Measurements from ENCODE around the gene NRG3.

The NRG3 gene

DNA sequence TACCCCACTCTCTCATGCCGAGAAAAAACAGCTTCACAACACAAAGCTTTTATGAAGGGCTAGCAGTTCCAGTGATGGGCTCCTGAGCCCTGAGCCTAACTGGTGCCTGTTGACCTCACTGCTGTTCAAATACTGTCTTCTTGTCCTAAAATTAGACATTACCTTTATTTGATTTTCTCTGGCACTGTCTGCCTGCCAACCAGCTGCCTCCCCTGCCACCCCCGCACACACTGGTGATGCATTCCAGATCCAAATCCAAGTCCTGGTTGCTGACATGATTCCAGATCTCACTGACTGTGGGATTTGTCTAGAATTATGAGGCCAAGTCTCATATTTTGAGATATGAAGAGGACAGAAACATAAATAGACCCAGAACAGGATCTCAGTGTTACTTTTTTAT, 816.2 kb downstream of the NRG3 start:
- Histone ChIP-seq H3K9me3 (ENCODE audit: control insufficient read depth in 1 of 2, low read length in 2 of 2) (no peaks in the 10 kb centered on the region), H3K4me3 (ENCODE audit: low read depth in 1 of 2, low read length in 2 of 2) (no peak overlapping the region), H3K27ac (ENCODE audit: low read length) (no peak overlapping the region), H3K4me1 (ENCODE audit: control insufficient read depth in 1 of 2, insufficient read depth in 2 of 2, low read length in 2 of 2) (peaks cover 0 to 5% of the 10 kb centered on the region in 2 donors), H3K27me3 (ENCODE audit: low read depth, low read length) (no peaks in the 10 kb centered on the region), H3K36me3 (ENCODE audit: control insufficient read depth in 1 of 2, insufficient read depth in 2 of 2, low read length in 2 of 2) (no peaks in the 10 kb centered on the region)

DNA sequence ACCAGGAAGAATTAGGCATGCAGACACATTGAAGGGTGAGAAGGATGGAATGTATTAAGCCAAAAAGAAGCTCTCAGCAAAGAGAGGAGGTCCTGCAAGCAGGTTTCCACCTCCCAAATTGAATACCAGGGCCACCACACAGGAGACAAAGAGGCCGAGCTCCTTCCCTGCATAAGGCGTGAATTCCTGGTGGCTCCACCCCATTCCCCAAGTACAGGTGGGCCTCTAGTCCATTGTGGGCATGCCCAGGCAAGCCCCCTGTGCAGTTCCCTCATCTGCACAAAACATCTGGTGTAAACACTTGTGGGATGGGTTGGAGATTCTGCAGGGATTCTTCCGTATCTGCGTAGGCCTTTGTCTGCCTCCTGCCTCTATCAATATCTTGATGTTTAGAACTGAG, 817.5 kb downstream of the NRG3 start:
- Histone ChIP-seq H3K27ac (ENCODE audit: low read length) (no peak overlapping the region), H3K9me3 (ENCODE audit: control insufficient read depth in 1 of 2, low read length in 2 of 2) (no peaks in the 10 kb centered on the region), H3K4me1 (ENCODE audit: control insufficient read depth in 1 of 2, insufficient read depth in 2 of 2, low read length in 2 of 2) (peaks cover 0 to 5% of the 10 kb centered on the region in 2 donors), H3K4me3 (ENCODE audit: low read depth in 1 of 2, low read length in 2 of 2) (no peak overlapping the region), H3K36me3 (ENCODE audit: control insufficient read depth in 1 of 2, insufficient read depth in 2 of 2, low read length in 2 of 2) (no peaks in the 10 kb centered on the region), H3K27me3 (ENCODE audit: low read depth, low read length) (no peaks in the 10 kb centered on the region)

DNA sequence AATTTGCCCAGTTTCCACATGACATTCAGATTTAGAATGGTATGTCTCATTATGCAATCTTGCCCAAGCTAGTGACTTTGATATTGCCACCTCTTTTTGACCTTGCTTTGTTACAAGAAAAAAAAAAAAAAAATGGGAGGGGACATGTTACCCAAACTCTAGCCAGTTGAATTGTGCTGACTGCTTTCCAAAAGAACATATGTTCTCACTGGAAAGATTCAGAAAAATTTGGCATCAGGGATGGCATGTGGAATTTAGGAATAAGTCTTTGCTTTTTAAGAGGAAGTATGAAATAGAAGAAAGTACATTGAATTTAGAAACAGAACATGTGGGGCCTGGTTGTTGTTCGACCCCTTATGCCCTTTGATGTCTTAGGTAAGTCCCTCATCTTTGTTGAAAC, 846.8 kb downstream of the NRG3 start:
- no peaks in the 10 kb centered on the region for H3K9me3 ChIP-seq (ENCODE audit: control insufficient read depth in 1 of 2, low read length in 2 of 2)
- no peak overlapping the region for H3K4me3 ChIP-seq (ENCODE audit: low read depth in 1 of 2, low read length in 2 of 2)
- H3K27me3 ChIP-seq (ENCODE audit: low read depth, low read length), result no peaks in the 10 kb centered on the region
- H3K27ac ChIP-seq (ENCODE audit: low read length), result no peak overlapping the region
- H3K4me1 ChIP-seq (ENCODE audit: control insufficient read depth in 1 of 2, insufficient read depth in 2 of 2, low read length in 2 of 2), result no peaks in the 10 kb centered on the region
- H3K36me3 ChIP-seq (ENCODE audit: control insufficient read depth in 1 of 2, insufficient read depth in 2 of 2, low read length in 2 of 2), result no peaks in the 10 kb centered on the region

DNA sequence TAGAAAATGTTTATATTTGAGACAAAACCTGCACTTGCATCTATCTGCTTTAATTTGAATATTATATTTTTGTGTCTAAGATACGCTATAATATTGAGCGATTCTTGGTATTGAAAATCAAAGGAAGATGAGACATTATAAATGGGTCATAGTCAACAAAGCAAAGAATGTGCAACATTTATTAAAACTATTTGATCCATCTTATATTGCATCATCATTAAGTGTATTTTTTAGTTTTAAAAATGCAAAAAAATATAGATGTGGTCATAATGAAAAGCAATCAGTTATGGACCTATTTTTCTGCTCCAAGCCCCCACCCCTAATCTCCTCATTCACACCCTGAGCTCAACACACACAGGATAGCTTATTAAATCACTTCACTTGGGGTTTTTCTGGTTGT, 847.3 kb downstream of the NRG3 start:
- no peaks in the 10 kb centered on the region for H3K4me1 ChIP-seq (ENCODE audit: control insufficient read depth in 1 of 2, insufficient read depth in 2 of 2, low read length in 2 of 2)
- no peak overlapping the region for H3K27ac ChIP-seq (ENCODE audit: low read length)
- no peaks in the 10 kb centered on the region for H3K36me3 ChIP-seq (ENCODE audit: control insufficient read depth in 1 of 2, insufficient read depth in 2 of 2, low read length in 2 of 2)
- H3K9me3 ChIP-seq (ENCODE audit: control insufficient read depth in 1 of 2, low read length in 2 of 2), result no peaks in the 10 kb centered on the region
- no peak overlapping the region for H3K4me3 ChIP-seq (ENCODE audit: low read depth in 1 of 2, low read length in 2 of 2)
- no peaks in the 10 kb centered on the region for H3K27me3 ChIP-seq (ENCODE audit: low read depth, low read length)

DNA sequence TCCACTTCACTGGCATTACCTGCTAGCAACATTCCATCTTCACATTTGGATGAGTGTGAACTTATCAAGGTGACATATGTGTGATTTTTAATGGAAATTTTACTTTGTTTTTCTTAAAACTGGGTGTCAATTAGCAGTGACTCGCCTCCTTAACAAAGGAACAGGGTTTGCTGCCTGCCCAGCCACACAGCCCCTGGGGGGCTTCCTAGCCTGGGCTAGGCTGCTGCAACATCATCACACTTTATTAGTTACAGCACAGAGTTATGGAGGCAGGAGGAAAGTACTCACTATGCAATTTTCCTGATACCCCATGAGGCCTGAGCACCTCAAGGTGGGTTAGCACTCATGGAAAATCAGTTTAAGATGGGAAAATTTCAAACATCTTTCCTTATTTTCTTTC, 861.3 kb downstream of the NRG3 start:
- Histone ChIP-seq H3K27me3 (ENCODE audit: low read depth, low read length) (no peaks in the 10 kb centered on the region), H3K4me1 (ENCODE audit: control insufficient read depth in 1 of 2, insufficient read depth in 2 of 2, low read length in 2 of 2) (no peaks in the 10 kb centered on the region), H3K27ac (ENCODE audit: low read length) (no peak overlapping the region)

DNA sequence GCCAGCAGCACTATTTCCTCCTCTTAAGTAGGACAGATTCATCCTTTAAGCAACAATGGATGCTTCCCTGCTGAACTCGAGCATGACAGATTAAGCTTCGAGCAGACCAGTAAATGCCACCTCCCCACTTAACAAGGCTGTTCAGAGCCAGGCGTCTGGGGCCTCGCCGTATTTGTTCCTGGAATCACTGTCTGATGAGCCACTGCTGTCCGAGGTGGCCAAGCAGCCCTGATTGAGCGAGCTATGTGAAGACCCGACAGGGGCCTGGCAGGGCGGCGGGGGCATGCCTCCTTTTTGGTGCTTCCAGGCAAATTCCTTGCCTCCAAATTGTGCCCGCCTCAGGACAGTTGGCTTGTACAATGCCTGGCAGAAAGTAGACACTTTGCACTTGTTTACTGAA, 862.6 kb downstream of the NRG3 start:
- H3K9me3 ChIP-seq (ENCODE audit: control insufficient read depth in 1 of 2, low read length in 2 of 2), result no peaks in the 10 kb centered on the region
- H3K36me3 ChIP-seq (ENCODE audit: control insufficient read depth in 1 of 2, insufficient read depth in 2 of 2, low read length in 2 of 2), result no peaks in the 10 kb centered on the region
- H3K4me3 ChIP-seq (ENCODE audit: low read depth in 1 of 2, low read length in 2 of 2), result no peak overlapping the region
- H3K27me3 ChIP-seq (ENCODE audit: low read depth, low read length), result no peaks in the 10 kb centered on the region
- no peaks in the 10 kb centered on the region for H3K4me1 ChIP-seq (ENCODE audit: control insufficient read depth in 1 of 2, insufficient read depth in 2 of 2, low read length in 2 of 2)
- H3K27ac ChIP-seq (ENCODE audit: low read length), result no peak overlapping the region

More for the DNA sequence above, 861.3 kb downstream of the NRG3 start:
- no peaks in the 10 kb centered on the region for H3K9me3 ChIP-seq (ENCODE audit: control insufficient read depth in 1 of 2, low read length in 2 of 2)
- no peaks in the 10 kb centered on the region for H3K36me3 ChIP-seq (ENCODE audit: control insufficient read depth in 1 of 2, insufficient read depth in 2 of 2, low read length in 2 of 2)
- no peak overlapping the region for H3K4me3 ChIP-seq (ENCODE audit: low read depth in 1 of 2, low read length in 2 of 2)

DNA sequence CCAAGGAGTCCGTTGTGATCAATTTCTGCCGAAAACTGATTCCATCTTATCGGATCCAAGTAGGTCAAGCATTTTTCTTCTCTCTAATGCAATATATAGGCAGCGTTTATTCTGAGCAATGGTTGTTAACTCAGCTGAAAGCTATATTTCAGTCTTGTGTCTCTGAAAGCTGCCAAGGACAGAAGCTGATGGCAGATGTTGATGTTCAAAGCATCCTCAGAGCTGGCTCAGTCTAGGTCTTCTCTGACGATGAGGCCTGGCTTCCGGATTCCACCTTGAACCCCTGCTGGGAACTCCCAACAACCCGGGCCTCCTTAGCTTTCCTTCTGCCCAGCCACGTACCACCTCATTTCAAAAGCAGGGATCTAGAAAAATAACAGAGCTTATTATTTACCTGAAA, 863.6 kb downstream of the NRG3 start:
- Histone ChIP-seq H3K4me3 (ENCODE audit: low read depth in 1 of 2, low read length in 2 of 2) (no peak overlapping the region), H3K9me3 (ENCODE audit: control insufficient read depth in 1 of 2, low read length in 2 of 2) (no peaks in the 10 kb centered on the region), H3K4me1 (ENCODE audit: control insufficient read depth in 1 of 2, insufficient read depth in 2 of 2, low read length in 2 of 2) (no peaks in the 10 kb centered on the region), H3K36me3 (ENCODE audit: control insufficient read depth in 1 of 2, insufficient read depth in 2 of 2, low read length in 2 of 2) (no peaks in the 10 kb centered on the region), H3K27ac (ENCODE audit: low read length) (no peak overlapping the region), H3K27me3 (ENCODE audit: low read depth, low read length) (no peaks in the 10 kb centered on the region)

DNA sequence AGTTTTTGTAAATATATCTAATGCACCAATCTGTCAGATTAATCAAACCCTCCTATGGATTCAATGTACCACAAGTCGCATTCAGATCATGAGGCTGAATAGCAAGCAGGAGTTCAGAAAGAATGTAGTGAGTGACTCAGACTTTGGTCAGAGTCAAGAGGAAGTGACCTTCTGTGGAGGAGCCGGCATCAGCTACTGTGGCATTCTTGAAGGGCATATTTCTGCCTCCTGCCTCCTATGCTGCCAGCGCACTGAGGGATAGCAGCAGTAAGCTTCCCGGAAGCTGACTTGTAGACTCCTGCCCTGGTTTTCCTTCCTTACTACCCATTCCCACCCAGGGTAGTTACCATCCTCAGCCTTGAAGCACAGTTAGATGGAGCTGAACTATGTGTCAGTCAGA, 867.5 kb downstream of the NRG3 start:
- Histone ChIP-seq H3K4me3 (ENCODE audit: low read depth in 1 of 2, low read length in 2 of 2) (no peak overlapping the region), H3K4me1 (ENCODE audit: control insufficient read depth in 1 of 2, insufficient read depth in 2 of 2, low read length in 2 of 2) (no peaks in the 10 kb centered on the region), H3K27ac (ENCODE audit: low read length) (no peak overlapping the region), H3K36me3 (ENCODE audit: control insufficient read depth in 1 of 2, insufficient read depth in 2 of 2, low read length in 2 of 2) (no peaks in the 10 kb centered on the region), H3K27me3 (ENCODE audit: low read depth, low read length) (no peaks in the 10 kb centered on the region), H3K9me3 (ENCODE audit: control insufficient read depth in 1 of 2, low read length in 2 of 2) (no peaks in the 10 kb centered on the region)

DNA sequence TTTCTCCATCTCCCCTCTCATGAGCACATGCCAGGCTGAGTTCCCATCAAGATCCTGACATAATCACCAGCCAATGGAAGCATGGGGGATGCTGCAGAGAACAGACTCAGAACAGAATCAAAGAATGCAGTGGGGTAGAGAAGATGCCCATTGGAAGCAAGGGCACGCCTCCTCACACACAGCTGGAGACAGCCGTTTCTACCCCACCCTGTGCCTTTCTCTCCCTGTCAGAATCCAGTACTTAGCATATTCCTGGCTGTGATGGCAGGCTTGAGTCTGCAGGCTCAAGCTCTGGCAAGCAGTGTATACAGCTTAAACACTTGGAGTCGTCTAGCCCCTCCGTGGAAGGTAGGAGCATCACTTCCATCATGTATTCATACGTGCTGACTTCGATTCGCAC, 867.9 kb downstream of the NRG3 start:
- Histone ChIP-seq H3K9me3 (ENCODE audit: control insufficient read depth in 1 of 2, low read length in 2 of 2) (no peaks in the 10 kb centered on the region), H3K4me1 (ENCODE audit: control insufficient read depth in 1 of 2, insufficient read depth in 2 of 2, low read length in 2 of 2) (no peaks in the 10 kb centered on the region), H3K27ac (ENCODE audit: low read length) (no peak overlapping the region), H3K36me3 (ENCODE audit: control insufficient read depth in 1 of 2, insufficient read depth in 2 of 2, low read length in 2 of 2) (no peaks in the 10 kb centered on the region), H3K4me3 (ENCODE audit: low read depth in 1 of 2, low read length in 2 of 2) (no peak overlapping the region), H3K27me3 (ENCODE audit: low read depth, low read length) (no peaks in the 10 kb centered on the region)

DNA sequence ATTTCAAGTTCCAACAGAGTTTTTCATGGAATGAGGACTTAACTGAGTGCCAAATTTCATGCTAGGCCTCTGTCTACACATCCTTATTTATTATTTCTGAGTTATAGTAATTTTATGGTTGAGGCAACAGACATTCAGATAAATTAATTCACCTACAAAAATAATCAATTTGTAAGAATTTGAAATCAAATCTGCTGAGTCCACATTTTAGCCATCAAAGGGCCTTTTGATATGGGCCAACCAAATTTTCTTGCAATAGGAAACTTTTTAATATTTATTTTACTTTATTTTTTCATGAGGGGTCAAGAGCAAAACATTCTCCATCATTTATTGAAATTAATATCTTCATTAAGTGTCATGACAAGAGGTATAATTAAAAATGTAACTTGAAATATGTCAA, 875.5 kb downstream of the NRG3 start:
- Histone ChIP-seq H3K9me3 (ENCODE audit: control insufficient read depth in 1 of 2, low read length in 2 of 2) (no peaks in the 10 kb centered on the region), H3K27ac (ENCODE audit: low read length) (no peak overlapping the region), H3K27me3 (ENCODE audit: low read depth, low read length) (no peaks in the 10 kb centered on the region), H3K4me1 (ENCODE audit: control insufficient read depth in 1 of 2, insufficient read depth in 2 of 2, low read length in 2 of 2) (no peaks in the 10 kb centered on the region), H3K4me3 (ENCODE audit: low read depth in 1 of 2, low read length in 2 of 2) (no peak overlapping the region), H3K36me3 (ENCODE audit: control insufficient read depth in 1 of 2, insufficient read depth in 2 of 2, low read length in 2 of 2) (no peaks in the 10 kb centered on the region)

DNA sequence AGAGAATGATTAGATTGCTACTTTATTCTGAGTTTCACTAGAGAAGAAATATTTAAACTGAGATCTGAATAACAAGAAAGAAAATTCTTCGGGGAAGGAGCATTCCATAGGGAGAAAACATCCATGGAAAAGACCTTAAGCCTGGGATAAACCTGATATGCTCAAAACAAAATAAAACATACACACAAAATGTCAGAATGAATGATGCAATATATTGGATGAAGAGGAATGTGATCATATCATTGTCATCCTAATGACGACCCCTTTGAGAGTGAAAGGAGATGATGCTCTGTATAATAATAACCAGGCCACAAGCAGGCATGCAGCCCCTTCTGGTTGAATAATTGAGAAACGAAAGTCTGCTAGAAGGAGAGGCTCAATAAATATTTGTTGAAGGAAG, 882.4 kb downstream of the NRG3 start:
- Histone ChIP-seq H3K4me1 (ENCODE audit: control insufficient read depth in 1 of 2, insufficient read depth in 2 of 2, low read length in 2 of 2) (no peaks in the 10 kb centered on the region), H3K4me3 (ENCODE audit: low read depth in 1 of 2, low read length in 2 of 2) (no peak overlapping the region), H3K27ac (ENCODE audit: low read length) (no peak overlapping the region), H3K36me3 (ENCODE audit: control insufficient read depth in 1 of 2, insufficient read depth in 2 of 2, low read length in 2 of 2) (no peaks in the 10 kb centered on the region), H3K27me3 (ENCODE audit: low read depth, low read length) (no peaks in the 10 kb centered on the region), H3K9me3 (ENCODE audit: control insufficient read depth in 1 of 2, low read length in 2 of 2) (no peaks in the 10 kb centered on the region)

DNA sequence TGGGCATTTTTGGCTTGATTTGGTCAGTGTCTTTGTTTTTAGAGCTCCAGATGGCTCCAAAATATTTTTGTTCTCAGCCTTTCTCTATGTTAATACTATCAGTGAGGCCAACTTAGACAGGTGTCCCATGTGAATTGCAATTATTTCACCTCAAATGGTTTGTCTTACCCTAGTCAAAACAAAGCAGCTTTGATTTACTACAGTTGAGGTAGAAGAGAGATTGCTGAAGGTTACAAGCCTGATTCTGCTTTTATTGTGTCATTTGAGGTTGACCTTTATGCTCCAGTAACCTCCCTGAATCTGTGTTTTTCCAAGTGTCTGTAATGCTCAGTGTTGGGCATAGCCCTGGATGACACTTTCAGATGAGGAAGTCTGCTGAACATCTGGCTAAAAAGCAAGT, 882.9 kb downstream of the NRG3 start:
- H3K4me3 ChIP-seq (ENCODE audit: low read depth in 1 of 2, low read length in 2 of 2), result no peak overlapping the region
- no peaks in the 10 kb centered on the region for H3K36me3 ChIP-seq (ENCODE audit: control insufficient read depth in 1 of 2, insufficient read depth in 2 of 2, low read length in 2 of 2)
- H3K4me1 ChIP-seq (ENCODE audit: control insufficient read depth in 1 of 2, insufficient read depth in 2 of 2, low read length in 2 of 2), result no peaks in the 10 kb centered on the region
- H3K27ac ChIP-seq (ENCODE audit: low read length), result no peak overlapping the region
- H3K9me3 ChIP-seq (ENCODE audit: control insufficient read depth in 1 of 2, low read length in 2 of 2), result no peaks in the 10 kb centered on the region
- H3K27me3 ChIP-seq (ENCODE audit: low read depth, low read length), result no peaks in the 10 kb centered on the region

Data from muscle layer of duodenum (tissue), 2 donors.